GM19324 (cell line): ENCODE measurements around the gene COL4A3.
"Not testable (repeated sequence)": the region's sequence is repeated elsewhere in the genome, so short reads cannot be mapped to it uniquely, and the experiment has no call there.

Experiments used
- ATAC-seq: cut with Tn5 transposase; IDR thresholded peaks from one replicate; pipeline ENCODE4 v1.9.1; 2021; ENCODE audit warnings: mild to moderate bottlenecking, moderate library complexity; ENCODE audit not compliant: unreplicated experiment, low FRiP score

COL4A3 gene

DNA sequence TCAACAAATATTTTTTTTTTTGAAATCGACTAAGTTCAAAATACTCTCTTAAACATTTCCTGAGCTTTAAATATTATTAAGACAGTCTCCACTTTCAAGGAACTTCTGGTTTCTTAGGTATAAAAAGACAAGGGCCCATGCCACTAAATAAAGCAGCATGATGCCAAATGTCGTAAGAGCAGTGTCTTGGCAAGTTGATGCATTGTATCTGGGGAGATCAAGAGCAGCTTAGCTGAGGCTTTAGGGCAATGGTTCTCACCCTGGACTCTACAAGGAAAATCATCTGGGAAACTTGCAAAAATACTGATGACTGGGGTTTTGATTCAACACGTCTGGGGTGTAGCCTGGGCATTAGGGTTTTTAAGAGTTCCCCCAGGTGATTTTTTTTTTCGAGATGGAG is 41.3 kb downstream of the COL4A3 start:
- ATAC-seq: no peak

DNA sequence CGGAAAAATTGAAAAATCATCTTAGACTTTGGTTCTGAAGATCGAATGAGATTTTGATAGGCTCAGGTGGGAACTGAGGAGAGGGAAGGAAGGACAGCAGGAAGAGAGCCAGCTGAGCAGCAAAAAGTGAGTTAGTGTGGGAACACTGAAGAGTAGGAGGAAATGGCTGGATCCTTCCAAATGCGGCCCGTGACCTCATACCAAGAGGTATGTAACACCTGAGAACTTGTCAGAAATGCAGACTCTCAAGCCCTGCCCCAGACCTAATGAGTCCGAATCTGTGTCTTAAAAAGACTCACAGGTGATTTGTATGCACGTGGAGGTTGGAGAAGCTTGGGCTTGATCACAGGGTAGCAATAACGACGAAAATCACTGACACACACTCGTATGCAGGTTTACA is 42.0 kb downstream of the COL4A3 start:
- no peak for ATAC-seq

DNA sequence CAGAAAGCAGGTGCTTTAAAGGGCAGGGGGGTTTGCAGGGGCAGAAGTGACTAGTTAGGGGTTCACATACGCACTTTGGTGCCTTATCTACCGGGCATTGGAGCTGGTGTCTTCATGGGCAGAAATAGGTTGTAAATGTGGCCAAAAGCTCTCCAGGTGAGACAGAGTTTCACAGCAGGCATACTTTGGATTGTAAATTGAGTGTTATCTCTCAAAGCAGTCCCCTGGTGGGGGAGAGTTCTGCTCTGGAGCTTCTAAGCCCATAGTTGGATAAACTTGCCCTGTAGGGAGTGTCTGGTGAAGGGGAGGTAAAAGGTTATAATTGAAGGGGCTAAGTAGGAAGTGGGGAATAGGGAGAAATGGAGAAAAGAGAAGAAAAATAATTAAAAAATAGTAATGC is 43.1 kb downstream of the COL4A3 start:
- no peak for ATAC-seq

DNA sequence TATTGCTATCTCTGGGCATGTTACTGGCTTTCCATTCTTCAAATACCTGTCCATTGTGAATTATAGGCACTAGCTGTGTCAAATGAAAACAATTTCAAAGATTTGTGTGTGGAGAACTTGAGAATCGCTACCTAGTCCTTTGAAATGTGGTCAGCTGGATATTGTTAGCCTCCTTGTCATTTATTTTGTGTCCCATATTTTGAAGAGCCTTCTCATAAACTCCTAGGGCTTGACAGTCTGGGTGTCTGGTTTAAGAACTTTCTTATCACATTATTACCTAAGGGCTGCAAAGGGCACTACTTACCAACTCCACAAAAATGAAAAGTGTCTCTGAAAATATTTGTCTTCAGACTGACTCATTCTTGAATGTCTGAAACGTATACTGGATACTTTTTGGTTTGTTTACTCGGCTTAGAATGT is 50.2 kb downstream of the COL4A3 start:
- ATAC-seq: no peak

DNA sequence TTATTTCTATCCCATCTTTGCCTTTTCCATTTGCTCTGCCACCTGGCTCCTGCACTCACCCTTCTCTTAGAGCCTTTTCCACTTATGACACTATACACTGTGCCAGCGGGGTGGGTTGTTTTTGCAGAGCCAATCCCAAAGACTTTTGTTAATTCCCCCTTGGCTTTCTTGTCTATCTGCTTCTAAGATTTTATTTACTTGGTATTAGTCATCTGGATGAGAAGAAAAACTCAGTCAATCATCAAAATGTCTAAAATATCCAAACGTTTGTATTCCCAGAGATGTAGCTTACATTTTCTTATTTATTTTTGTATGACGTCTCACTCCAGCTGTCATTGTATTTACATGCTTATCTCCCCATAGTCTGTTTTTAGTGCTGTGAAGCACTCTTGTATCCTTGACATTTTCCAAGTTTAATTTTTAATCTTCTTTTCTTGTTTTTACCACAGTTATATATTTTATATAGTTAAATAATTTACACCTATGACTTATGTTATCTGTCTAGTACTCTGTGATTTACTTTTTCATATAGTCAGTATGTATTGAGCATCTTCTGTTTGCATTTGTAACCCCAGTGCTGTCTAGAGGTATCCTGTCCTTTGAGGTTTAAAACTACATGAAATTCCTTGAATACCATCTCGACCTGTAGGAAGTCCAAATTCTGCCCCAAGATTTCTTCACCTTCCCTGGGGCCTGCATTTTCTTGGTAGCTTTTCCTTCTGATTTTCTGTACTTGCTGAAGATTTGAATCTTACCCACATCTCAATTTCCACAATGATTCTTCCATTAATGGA is 55.1 kb downstream of the COL4A3 start:
- ATAC-seq: no peak

DNA sequence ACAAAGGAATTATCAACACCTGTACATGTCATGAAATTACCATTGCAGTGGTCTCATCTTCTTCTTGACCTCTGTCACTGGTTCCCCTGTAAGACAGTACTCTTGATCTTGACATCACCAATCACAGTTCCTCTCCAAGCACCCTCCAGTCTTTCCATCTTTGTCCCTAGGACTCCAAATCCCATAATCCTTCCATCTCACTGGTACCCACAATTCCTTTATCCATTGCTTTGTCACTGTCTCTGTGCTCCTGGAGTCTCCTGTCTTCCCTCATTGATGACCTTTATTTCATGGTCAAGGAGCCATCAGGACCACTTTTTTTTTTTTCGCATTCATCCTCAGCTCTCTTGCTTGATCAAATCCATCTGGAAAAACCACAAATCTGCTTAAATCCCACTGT is 56.7 kb downstream of the COL4A3 start:
- no peak for ATAC-seq

DNA sequence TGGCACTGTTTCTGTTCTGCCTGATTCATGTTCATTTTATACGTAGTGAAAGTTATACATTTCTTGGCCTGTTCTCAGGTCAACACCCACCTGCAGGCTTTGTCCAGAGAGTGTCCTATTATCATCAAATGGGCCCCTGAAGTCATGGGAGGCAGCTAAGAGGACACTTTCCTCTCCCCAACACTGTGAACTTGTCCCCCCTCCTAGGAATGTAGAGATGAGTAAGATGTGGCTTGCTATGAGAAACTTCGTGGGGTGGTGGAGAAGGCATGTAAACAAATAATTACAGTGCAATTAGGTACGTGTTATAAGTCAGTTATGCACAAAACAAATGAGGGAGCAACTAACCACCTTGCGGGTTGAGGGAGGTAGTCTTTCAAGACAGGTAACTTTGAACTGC is 57.9 kb downstream of the COL4A3 start:
- no peak for ATAC-seq

GRCh38 chr2:227225641-227226040 is 61.2 kb downstream of the COL4A3 start:
- not testable (repeated sequence) for ATAC-seq

- ATAC-seq: no peak
Measured at GRCh38 chr2:227228061-227228667, 63.7 kb downstream of the COL4A3 start.

- ATAC-seq: no peak
Measured at GRCh38 chr2:227230151-227230550, 65.7 kb downstream of the COL4A3 start.

DNA sequence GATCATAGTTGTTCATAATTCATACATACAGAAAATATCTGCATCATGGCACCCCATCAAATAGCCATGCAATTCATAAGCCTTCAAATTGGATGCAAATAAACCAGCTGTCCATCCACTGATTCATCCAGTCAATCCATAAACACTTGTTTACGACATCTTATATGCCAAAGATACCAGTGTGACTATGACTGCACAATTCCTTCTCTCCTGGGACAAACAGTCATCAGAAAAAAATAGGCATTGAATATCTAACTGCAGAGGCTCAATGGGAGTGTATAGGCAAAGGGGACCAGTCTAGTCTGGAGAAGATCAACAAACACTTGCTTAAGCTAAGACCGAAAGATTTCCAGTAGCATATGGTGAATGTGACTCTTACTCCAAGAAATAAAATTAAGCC is 70.0 kb downstream of the COL4A3 start:
- no peak for ATAC-seq

- ATAC-seq: no peak
Measured at GRCh38 chr2:227237786-227238185, 73.4 kb downstream of the COL4A3 start.

DNA sequence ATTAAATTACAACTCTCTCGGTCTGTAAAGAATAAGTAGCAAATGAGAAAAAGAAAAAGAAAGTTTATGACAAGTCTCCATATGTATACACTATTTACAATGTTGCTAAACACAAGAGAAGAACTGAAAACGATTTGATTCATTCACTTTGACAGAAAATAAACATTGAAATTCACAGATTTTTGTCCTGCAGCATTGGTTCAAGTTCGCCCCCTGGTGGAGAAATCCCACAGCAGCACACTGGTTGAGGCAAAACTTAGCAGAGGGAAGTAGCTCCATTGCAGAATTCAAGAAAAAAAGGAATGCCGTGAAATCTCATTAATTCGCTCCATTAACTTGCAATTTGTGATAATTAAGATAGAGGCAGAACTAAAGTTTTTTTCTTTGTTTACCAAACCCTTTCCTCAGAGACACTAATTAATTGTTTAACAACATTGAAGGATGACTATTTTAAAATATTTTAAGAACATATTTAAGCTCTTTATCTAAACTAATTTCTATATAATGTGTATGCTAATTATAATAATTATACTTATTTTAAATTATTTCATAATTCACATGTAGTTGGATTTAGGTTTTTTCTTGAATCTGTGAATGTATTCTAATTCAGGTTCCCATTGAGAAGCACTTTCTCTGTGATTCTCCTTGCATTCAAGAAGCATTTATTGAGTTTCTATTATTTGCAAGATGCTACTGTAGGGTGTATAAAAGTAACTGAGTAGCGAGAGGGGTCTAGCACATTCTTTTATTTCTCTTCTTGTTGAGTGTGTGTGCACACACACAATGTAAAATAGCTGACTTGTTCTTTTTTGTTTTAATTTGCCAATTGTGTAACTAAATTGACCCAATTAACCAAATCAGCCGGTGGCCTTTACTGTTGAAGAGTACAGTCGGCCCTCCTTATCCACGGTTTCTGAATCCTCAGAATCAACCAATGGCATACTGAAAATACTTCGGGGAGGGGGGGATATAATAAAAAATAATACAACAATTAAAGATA is 74.1 kb downstream of the COL4A3 start:
- no peak for ATAC-seq

- no peak for ATAC-seq
Measured at GRCh38 chr2:227241005-227241404, 76.6 kb downstream of the COL4A3 start.

- ATAC-seq: no peak
Measured at GRCh38 chr2:227248876-227249275, 84.5 kb downstream of the COL4A3 start.

GRCh38 chr2:227252831-227253230 is 88.4 kb downstream of the COL4A3 start:
- no peak for ATAC-seq

- ATAC-seq: no peak
Measured at GRCh38 chr2:227256605-227257004, 92.2 kb downstream of the COL4A3 start.

DNA sequence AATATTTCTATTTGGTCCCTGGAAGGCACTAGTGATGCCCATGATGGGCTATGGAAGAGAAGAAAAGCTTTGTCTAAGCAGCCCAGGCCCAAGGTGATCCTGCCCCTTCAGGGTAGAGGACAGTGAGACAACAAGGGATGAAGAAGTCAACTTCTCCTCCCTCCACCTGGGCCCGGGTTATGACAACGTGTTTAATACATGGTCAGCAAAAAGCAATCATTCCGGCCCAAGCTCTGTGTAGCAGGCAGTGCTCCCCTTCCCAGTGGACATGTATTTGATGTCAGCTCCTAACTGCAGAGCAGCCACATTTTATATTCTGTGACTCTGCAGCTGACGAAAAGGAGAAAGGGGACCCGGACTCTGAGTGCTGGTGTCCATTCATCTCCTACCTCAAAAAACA is 93.4 kb downstream of the COL4A3 start:
- no peak for ATAC-seq

DNA sequence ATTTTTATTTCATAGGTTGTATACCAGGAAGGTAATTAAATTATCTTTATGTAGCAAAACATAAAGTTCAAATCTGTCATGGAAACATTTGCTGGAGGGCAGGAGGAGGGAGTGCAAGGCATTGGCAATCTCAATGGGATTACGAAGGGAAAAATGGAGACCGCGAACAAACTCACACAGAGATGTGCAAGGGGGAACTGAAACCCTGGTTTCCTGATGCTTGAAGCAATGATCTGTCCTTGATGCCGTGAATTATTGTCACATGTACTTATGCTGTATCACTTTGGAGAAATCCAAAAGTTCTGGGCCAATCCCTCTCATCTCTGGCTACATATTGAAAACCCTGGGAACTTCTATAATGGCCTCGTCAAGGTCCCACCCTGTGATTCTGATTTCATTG is 95.6 kb downstream of the COL4A3 start:
- no peak for ATAC-seq

GRCh38 chr2:227267410-227268115 is 103.1 kb downstream of the COL4A3 start:
- ATAC-seq: no peak
